H1 (cell line): ENCODE results near the gene DBNDD1. TPM values are rescaled to one million over a fixed set of nuclear protein-coding genes. Genes with fewer than 3 reads are reported as not detected.

Source experiments
- CTCF ChIA-PET: fragments of 300-600 bp; sonication (Branson Sonifier 250); formaldehyde crosslinking; loops from one replicate; lab custom pipeline; 2021; ENCODE audit not compliant: partially characterized antibody; lab: Charles Lee
- POLR2A ChIA-PET: fragments of 300-600 bp; sonication (Branson Sonifier 250); formaldehyde crosslinking; loops from one replicate; lab custom pipeline; 2021; ENCODE audit warnings: inconsistent platforms; ENCODE audit not compliant: partially characterized antibody; lab: Charles Lee
- DNase-seq, 2 experiments: peaks; one replicate each; pipeline versions ENCODE4 v3.0.0 to v3.0.0-alpha.2; 2010 to 2022; ENCODE audit warnings: low spot score in 2 of 2, low read depth in 1 of 2, mixed read lengths in 1 of 2
- FAIRE-seq: peaks from 2 replicates; lab custom pipeline; 2011; peaks lifted over from hg19 to GRCh38; lab: Jason Lieb, UNC
- H2AFZ ChIP-seq: 2 replicates; pipeline ENCODE4 v1.8.1; 2012; ENCODE audit warnings: low read length, inconsistent platforms
- H2AK5ac ChIP-seq: 2 replicates; pipeline ENCODE4 v1.6.1; 2013; ENCODE audit warnings: low read depth, low read length
- H2BK120ac ChIP-seq: replicated peaks from 2 replicates; pipeline ENCODE3; 2013; ENCODE audit warnings: low read depth, low read length, inconsistent platforms
- H2BK12ac ChIP-seq: 2 replicates; pipeline ENCODE4 v1.6.1; 2013; ENCODE audit warnings: low read depth, low read length
- H2BK15ac ChIP-seq: 2 replicates; pipeline ENCODE4 v1.6.1; 2013; ENCODE audit warnings: low read length
- H2BK20ac ChIP-seq: 2 replicates; pipeline ENCODE4 v1.6.1; 2013; ENCODE audit warnings: low read length
- H2BK5ac ChIP-seq: 2 replicates; pipeline ENCODE4 v1.6.1; 2013; ENCODE audit warnings: low read depth, low read length
- H3K14ac ChIP-seq: 2 replicates; pipeline ENCODE4 v1.6.1; 2013; ENCODE audit warnings: inconsistent platforms; ENCODE audit not compliant: insufficient read length
- H3K18ac ChIP-seq: 2 replicates; pipeline ENCODE4 v1.6.1; 2013; ENCODE audit warnings: low read length; ENCODE audit errors: extremely low read depth
- H3K23ac ChIP-seq: 2 replicates; pipeline ENCODE4 v1.6.1; 2013; ENCODE audit warnings: inconsistent platforms; ENCODE audit not compliant: insufficient read length
- H3K23me2 ChIP-seq: 2 replicates; pipeline ENCODE4 v1.6.1; 2013; ENCODE audit warnings: low read depth, low read length
- H3K27ac ChIP-seq: 2 replicates; pipeline ENCODE4 v1.6.1; 2011; ENCODE audit warnings: low read depth, low read length, inconsistent platforms
- H3K27me3 ChIP-seq, 4 experiments: replicated peaks in 1 of 4; 1 replicate in 1 of 4; 2 replicates in 3 of 4; pipeline versions ENCODE4 v1.6.1 to v1.8.1; 2011 to 2013; ENCODE audit warnings: low read length in 3 of 4, mild to moderate bottlenecking in 3 of 4, inconsistent platforms in 2 of 4, mixed read lengths in 2 of 4, moderate library complexity in 1 of 4; ENCODE audit not compliant: control insufficient read depth in 3 of 4, insufficient read depth in 3 of 4; ENCODE audit errors: extremely low read depth in 1 of 4
- H3K36me3 ChIP-seq, 4 experiments: 2 replicates each; pipeline versions ENCODE4 v1.6.1 to v1.8.1; 2011 to 2013; ENCODE audit warnings: mild to moderate bottlenecking in 4 of 4, low read length in 3 of 4, moderate library complexity in 2 of 4, control low read depth in 1 of 4, inconsistent platforms in 1 of 4; ENCODE audit not compliant: insufficient read depth in 4 of 4, control insufficient read depth in 2 of 4
- H3K4ac ChIP-seq: replicated peaks from 2 replicates; pipeline ENCODE3; 2013; ENCODE audit warnings: low read length, low read depth, mixed read lengths, inconsistent platforms; ENCODE audit not compliant: insufficient read length
- H3K4me1 ChIP-seq, 4 experiments: replicated peaks in 1 of 4; 1 replicate in 1 of 4; 2 replicates in 3 of 4; pipeline versions ENCODE4 v1.6.1 to v1.8.1; 2011 to 2013; ENCODE audit warnings: low read length in 3 of 4, inconsistent platforms in 2 of 4, mixed read lengths in 1 of 4; ENCODE audit not compliant: insufficient read depth in 4 of 4, control insufficient read depth in 3 of 4
- H3K4me2 ChIP-seq, 2 experiments: 2 replicates each; pipeline versions ENCODE4 v1.6.1 to v1.8.1; 2011 to 2013; ENCODE audit warnings: low read depth in 2 of 2, low read length in 2 of 2, control low read depth in 1 of 2, inconsistent platforms in 1 of 2, mild to moderate bottlenecking in 1 of 2; ENCODE audit not compliant: insufficient read depth in 1 of 2
- H3K4me3 ChIP-seq, 4 experiments: fragments of 200-600, 300-600 bp in 1 of 4; sonication (generic), shearing (Covaris generic), sonication (Bioruptor Twin) in 1 of 4; 2 replicates each; pipeline versions ENCODE4 v1.5.1 to v1.8.1; 2011 to 2016; ENCODE audit warnings: low read length in 4 of 4, low read depth in 3 of 4, control low read depth in 2 of 4, inconsistent platforms in 2 of 4, mild to moderate bottlenecking in 2 of 4, mixed read lengths in 1 of 4, moderate library complexity in 1 of 4; ENCODE audit not compliant: insufficient read depth in 2 of 4; ENCODE audit errors: extremely low read depth in 1 of 4
- H3K56ac ChIP-seq: replicated peaks from 2 replicates; pipeline ENCODE3; 2013; ENCODE audit warnings: low read depth, mild to moderate bottlenecking, mixed read lengths, low read length, inconsistent platforms; ENCODE audit not compliant: insufficient read length
- H3K79me1 ChIP-seq: 2 replicates; pipeline ENCODE4 v1.6.1; 2013; ENCODE audit warnings: low read depth, low read length, control low read depth
- H3K79me2 ChIP-seq, 2 experiments: 2 replicates each; pipeline versions ENCODE4 v1.6.1 to v1.8.1; 2012 to 2013; ENCODE audit warnings: low read length in 2 of 2, mild to moderate bottlenecking in 2 of 2, inconsistent platforms in 1 of 2; ENCODE audit not compliant: insufficient read depth in 2 of 2, control insufficient read depth in 1 of 2
- H3K9ac ChIP-seq, 4 experiments: replicated peaks in 1 of 4; 1 replicate in 1 of 4; 2 replicates in 3 of 4; pipeline versions ENCODE4 v1.6.1 to v1.8.1; 2011 to 2013; ENCODE audit warnings: low read depth in 3 of 4, low read length in 3 of 4, control low read depth in 2 of 4, mild to moderate bottlenecking in 2 of 4, moderate library complexity in 2 of 4, inconsistent platforms in 1 of 4; ENCODE audit errors: extremely low read depth in 1 of 4
- H3K9me3 ChIP-seq, 2 experiments: 2 replicates each; pipeline versions ENCODE4 v1.6.1 to v1.8.1; 2012 to 2013; ENCODE audit warnings: mild to moderate bottlenecking in 2 of 2, moderate library complexity in 2 of 2, control low read depth in 1 of 2, inconsistent platforms in 1 of 2, low read depth in 1 of 2, low read length in 1 of 2, mixed read lengths in 1 of 2; ENCODE audit not compliant: insufficient read depth in 2 of 2
- H4K20me1 ChIP-seq, 2 experiments: replicated peaks in 1 of 2; 2 replicates each; pipeline versions ENCODE3 to v1.8.1; 2011 to 2013; ENCODE audit warnings: inconsistent platforms in 2 of 2, low read length in 2 of 2, mild to moderate bottlenecking in 1 of 2; ENCODE audit not compliant: insufficient read depth in 2 of 2, control insufficient read depth in 1 of 2
- H4K5ac ChIP-seq: 2 replicates; pipeline ENCODE4 v1.6.1; 2013; ENCODE audit warnings: low read length, low read depth, mixed read lengths, inconsistent platforms; ENCODE audit not compliant: insufficient read length
- H4K8ac ChIP-seq: 2 replicates; pipeline ENCODE4 v1.8.0; 2013; ENCODE audit warnings: mild to moderate bottlenecking, moderate library complexity, low read length, inconsistent platforms; ENCODE audit not compliant: insufficient read depth; ENCODE audit errors: extremely low read depth
- H4K91ac ChIP-seq: replicated peaks from 2 replicates; pipeline ENCODE3; 2013; ENCODE audit warnings: low read length, mixed read lengths, inconsistent platforms; ENCODE audit not compliant: insufficient read length
- CTBP2 ChIP-seq: IDR thresholded peaks from 2 replicates; pipeline ENCODE4 v1.7.0; 2011; ENCODE audit warnings: borderline replicate concordance, mild to moderate bottlenecking, moderate library complexity, mixed read lengths, low read length; ENCODE audit not compliant: insufficient read depth, insufficient read length
- HDAC2 ChIP-seq, 2 experiments: fragments of 300-600 bp in 1 of 2; sonication (generic) in 1 of 2; IDR thresholded peaks; 2 replicates each; pipeline ENCODE4 v1.6.1; 2011 to 2012; ENCODE audit warnings: low read depth in 2 of 2, low read length in 2 of 2, mild to moderate bottlenecking in 2 of 2, moderate library complexity in 2 of 2, borderline replicate concordance in 1 of 2, inconsistent platforms in 1 of 2
- POLR2AphosphoS5 ChIP-seq: IDR thresholded peaks from 2 replicates; pipeline ENCODE4 v1.6.1; 2011; ENCODE audit warnings: low read depth, low read length
- POU5F1 ChIP-seq: IDR thresholded peaks from 2 replicates; pipeline ENCODE4 v1.6.1; 2011; ENCODE audit warnings: low read depth, mild to moderate bottlenecking, low read length, moderate library complexity
- RBBP5 ChIP-seq: IDR thresholded peaks from 2 replicates; pipeline ENCODE4 v1.7.1; 2012; ENCODE audit warnings: low read depth, mild to moderate bottlenecking, inconsistent platforms, low read length, moderate library complexity, borderline replicate concordance
- RNF2 ChIP-seq: fragments of 200-900, 300-1000 bp; sonication (generic); IDR thresholded peaks from 2 replicates; pipeline ENCODE4 v1.7.1; 2016; ENCODE audit warnings: borderline replicate concordance, low read depth, mild to moderate bottlenecking, antibody characterized with exemption, low read length; ENCODE audit not compliant: poor library complexity, severe bottlenecking; ENCODE audit errors: missing control alignments
- SIX5 ChIP-seq: IDR thresholded peaks from 2 replicates; pipeline ENCODE4 v1.6.1; 2011; ENCODE audit warnings: mild to moderate bottlenecking, low read depth, low read length
- SP1 ChIP-seq: IDR thresholded peaks from 2 replicates; pipeline ENCODE4 v1.6.1; 2011; ENCODE audit warnings: low read depth, low read length
- SP4 ChIP-seq: IDR thresholded peaks from 2 replicates; pipeline ENCODE4 v1.6.1; 2012; ENCODE audit warnings: low read length, inconsistent platforms
- TAF7 ChIP-seq: optimal IDR thresholded peaks from 2 replicates; pipeline ENCODE3; 2011; ENCODE audit warnings: low read depth, mild to moderate bottlenecking, inconsistent platforms, low read length, moderate library complexity, borderline replicate concordance
- WGBS, 2 experiments: shearing (Covaris generic) in 1 of 2; methylation state at CpG; one replicate each; pipeline versions ENCODE4 v1.1.6 to v1.1.7; 2013 to 2015; ENCODE audit warnings: low lambda C conversion rate in 2 of 2, mixed read lengths in 2 of 2, inconsistent platforms in 1 of 2, low coverage in 1 of 2, missing lambda C conversion rate in 1 of 2; ENCODE audit not compliant: insufficient replicate concordance in 2 of 2, insufficient coverage in 1 of 2, insufficient read length in 1 of 2; ENCODE audit errors: extremely low coverage in 1 of 2, missing lambda C conversion rate in 1 of 2; 5-methylcytosine and 5-hydroxymethylcytosine counted together
- polyA plus RNA-seq, 7 experiments: library from polyadenylated mRNA; depleted of rRNA in 3 of 7; stranded (reverse) in 5 of 7; unstranded in 2 of 7; fragments of >200 nt in 5 of 7; fragments of 200-250 nt in 2 of 7; gene quantifications; 1 replicate in 5 of 7; 2 replicates in 1 of 7; 4 replicates in 1 of 7; pipeline versions ENCODE4 v1.2.1 to v1.2.3, GENCODE V29; 2011 to 2013; ENCODE audit warnings: missing spikeins in 2 of 7, mixed read lengths in 2 of 7
- total RNA-seq: library from RNA; stranded (reverse); fragmentation: NEBNext Ultra II Directional; extraction: Animal tissue kit (Norgen Biotek cat#: 25700); gene quantifications from 2 replicates; pipeline ENCODE4 v1.2.1, GENCODE V29; 2021

The DBNDD1 gene
- total and polyA plus RNA-seq, 2 of the 8 experiments (the other 6 are each of a cell fraction or from before 2014, with no cell fraction given): 69.9 to 92.6 TPM

DNA sequence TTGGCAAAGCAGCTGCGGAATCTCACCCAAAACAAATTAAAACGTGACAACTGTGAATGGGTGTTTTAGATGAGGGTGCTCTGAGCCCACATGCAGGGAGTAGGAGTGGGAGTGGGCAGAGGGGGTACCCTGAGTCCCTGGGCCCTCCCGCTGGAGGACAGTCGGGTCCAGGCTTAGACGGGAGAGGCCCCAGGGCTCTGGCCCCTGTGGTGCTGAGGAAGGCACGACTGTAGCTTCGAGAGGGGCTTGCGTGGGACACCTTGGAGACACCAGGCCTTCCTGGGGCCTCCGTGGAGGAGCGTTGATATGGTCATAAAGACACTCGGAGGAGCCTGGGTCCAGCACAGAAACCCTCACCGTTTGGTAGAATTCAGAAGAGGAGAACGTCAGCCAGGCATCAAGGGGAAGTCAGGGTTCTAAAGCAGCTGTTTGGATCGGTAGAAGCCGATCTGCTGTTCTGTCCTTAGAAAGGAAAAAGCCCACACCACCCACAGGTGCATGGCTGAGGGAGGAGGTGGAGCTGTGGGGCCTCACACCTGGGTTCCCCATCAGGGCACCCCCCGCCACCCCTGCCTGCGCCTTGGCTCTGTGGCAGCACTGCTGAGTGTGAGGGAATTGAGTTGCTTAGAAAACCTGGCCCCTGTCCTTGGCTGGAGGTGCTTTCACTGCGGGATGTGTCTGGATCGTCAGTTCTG lies 18.4 kb downstream of the DBNDD1 start:
- Histone ChIP-seq H4K20me1 (peaks cover 0 to 10% of the 10 kb centered on the region in 2 experiments), H3K14ac (no peak overlapping the region), H3K9ac (no peak overlapping the region), H2BK20ac (no peak overlapping the region), H3K4ac (no peak overlapping the region), H3K56ac (no peak overlapping the region), H4K5ac (no peak overlapping the region), H3K27me3 (no peaks in the 10 kb centered on the region), H2BK12ac (no peak overlapping the region), H3K4me2 (no peak overlapping the region), H3K36me3 (peaks cover 4 to 20% (median 8%) of the 10 kb centered on the region in 4 experiments; a peak in 7 of 8 replicates), H2BK15ac (no peak overlapping the region), H3K79me2 (no peaks in the 10 kb centered on the region; a peak in 1 of 4 replicates), H3K4me1 (no peaks in the 10 kb centered on the region), H3K23me2 (no peaks in the 10 kb centered on the region), H3K9me3 (peaks cover 2 to 7% of the 10 kb centered on the region in 2 experiments), H3K23ac (no peak overlapping the region), H4K8ac (0 out of 2 replicates have a peak overlapping the region, but pooled peaks have one; percentile 41), H2AK5ac (no peak overlapping the region), H3K18ac (no peak overlapping the region), H2BK5ac (no peak overlapping the region), H3K27ac (no peak overlapping the region), H2AFZ (no peak overlapping the region), H2BK120ac (no peak overlapping the region), H3K4me3 (no peak overlapping the region), H3K79me1 (no peaks in the 10 kb centered on the region), H4K91ac (no peak overlapping the region)
- DNase-seq (no peak), FAIRE-seq (no peak)
- CTCF ChIA-PET: interaction anchor here (0.6 to 2.1 kb wide), 4 partner anchors 20 to 81 kb away, joined by 3 to 6 read pairs (median 4); no protein-coding TSS in a partner anchor
- POLR2A ChIA-PET: interaction anchor here (0.7 to 7.6 kb wide), 9 partner anchors 17 to 128 kb away, joined by 3 to 81 read pairs (median 4); partner anchors contain the start of genes DBNDD1, MC1R, TCF25 and TUBB3
- WGBS, 2 experiments: 93% methylated on average over 19 of the region's 19 CpGs; no CpG with 5 or more reads in 1 of the 2 experiments
- TF ChIP-seq RNF2 (no peak), RBBP5 (no peak), CTBP2 (no peak), SP1 (no peak), POLR2AphosphoS5 (no peak), TAF7 (no peak), HDAC2 (IDR thresholded peaks at IDR 0.05; ENCODE audit: borderline replicate concordance in 1 of 2, low read depth in 2 of 2, low read length in 2 of 2) (no peak), POU5F1 (no peak), SIX5 (no peak), SP4 (no peak)
